ENCODE results near the gene ARAP1.
"Not testable (repeated sequence)": the region's sequence is repeated elsewhere in the genome, so short reads cannot be mapped to it uniquely, and the experiment has no call there.

Gene ARAP1
- total RNA-seq, result 74.2 to 200 (median 135) reads per million in 9 experiments

DNA sequence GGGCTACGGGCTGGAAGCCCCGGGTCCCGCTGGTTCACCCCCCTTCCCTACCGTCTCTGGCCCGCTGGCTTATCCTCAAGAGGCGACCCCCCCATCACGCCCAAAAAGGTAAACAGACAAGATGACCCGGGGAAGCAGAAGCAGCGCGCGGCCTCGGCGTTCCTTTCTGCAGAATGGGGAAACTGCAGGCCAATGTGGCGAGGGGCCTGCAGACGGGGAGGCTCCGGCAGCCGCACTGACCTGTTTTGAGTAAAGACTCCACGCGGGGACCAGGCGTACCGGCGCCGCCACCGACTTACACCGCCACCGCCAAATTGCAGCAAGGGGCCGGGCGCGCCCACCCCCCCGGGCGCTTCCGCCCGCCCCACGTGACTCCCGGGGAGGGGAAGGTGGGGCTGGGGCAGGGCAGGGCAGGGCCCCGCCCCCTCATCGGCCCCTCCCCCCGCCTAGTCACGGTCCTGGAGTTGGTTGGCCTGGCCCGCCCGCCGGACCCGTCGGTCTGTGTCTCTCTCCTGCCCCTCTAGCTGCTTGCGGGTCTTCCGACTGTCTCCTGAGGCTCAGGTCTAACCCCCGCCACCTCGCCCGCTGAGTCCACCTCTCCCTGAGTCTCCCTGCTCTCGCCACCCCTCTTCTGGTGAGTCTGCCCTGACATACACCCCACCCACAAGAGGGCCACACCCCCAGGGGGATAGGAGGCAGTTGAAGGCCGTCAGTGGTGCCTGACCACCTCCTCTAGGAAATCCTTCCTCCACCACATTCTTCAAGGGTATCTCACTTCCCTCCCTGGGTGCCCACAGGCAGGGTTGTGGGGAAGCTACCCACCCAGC lies at the start of gene ARAP1:
Gene ARAP1 (minus strand): TSS at position 321 of the 827 bp plus-strand sequence. CDS start 25,280 bp downstream, outside the sequence.
- Mint-ChIP-seq H3K27me3 (no peaks in the 10 kb centered on the region), H3K36me3 (ENCODE audit: insufficient read depth) (peaks cover 31% of the 10 kb centered on the region), H3K27ac (peak within 1 kb of the TSS; percentile 92 to 95), H3K4me1 (ENCODE audit: low read depth in 2 of 2) (peaks cover 38 to 47% of the 10 kb centered on the region in 2 donors), H3K4me3 (peak within 1 kb of the TSS; percentile 85 to 92), H3K9me3 (no peaks in the 10 kb centered on the region)
- ATAC-seq (replicated peaks) (peak; percentile 88), DNase-seq (peak; percentile 65 to 75 (median 70))

DNA sequence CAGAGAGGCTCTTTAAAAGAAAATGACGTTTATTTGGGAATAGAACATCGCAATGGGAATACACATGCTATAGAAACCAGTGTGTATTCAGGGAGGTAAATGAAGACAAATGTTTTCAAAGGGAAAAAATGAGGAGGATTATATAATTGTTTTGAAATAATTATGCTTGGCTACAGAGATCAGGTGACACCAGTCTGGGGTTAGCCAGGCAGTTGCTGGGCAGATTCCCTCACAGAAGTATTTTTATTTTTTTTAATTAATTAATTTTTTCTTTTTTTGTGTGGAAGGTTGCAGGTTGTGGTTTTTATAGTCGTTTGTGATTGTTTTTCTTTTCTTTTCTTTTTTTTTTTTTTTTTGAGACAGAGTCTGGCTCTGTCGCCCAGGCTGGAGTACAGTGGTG lies 47.2 kb upstream of the ARAP1 start:
- Mint-ChIP-seq H3K4me1 (ENCODE audit: low read depth in 2 of 2) (peaks cover 0 to 3% of the 10 kb centered on the region in 2 donors), H3K9me3 (no peaks in the 10 kb centered on the region)
- DNase-seq, result no peak

GRCh38 chr11:72798361-72798760 lies 46.2 kb upstream of the ARAP1 start:
- Mint-ChIP-seq H3K36me3 (ENCODE audit: insufficient read depth) (peaks cover 7% of the 10 kb centered on the region), H3K27ac (peak overlapping the region in 1 of 2 donors; percentile 71), H3K4me3 (no peak overlapping the region), H3K27me3 (no peaks in the 10 kb centered on the region), H3K9me3 (no peaks in the 10 kb centered on the region), H3K4me1 (ENCODE audit: low read depth in 2 of 2) (peaks cover 4 to 8% of the 10 kb centered on the region in 2 donors)
- DNase-seq, result no peak
- ATAC-seq (replicated peaks), result no peak

More for the DNA sequence above, 47.2 kb upstream of the ARAP1 start:
- Mint-ChIP-seq H3K36me3 (ENCODE audit: insufficient read depth) (no peaks in the 10 kb centered on the region), H3K27ac (no peak overlapping the region), H3K27me3 (no peaks in the 10 kb centered on the region), H3K4me3 (no peak overlapping the region)
- no peak for ATAC-seq (replicated peaks)

- no peaks in the 10 kb centered on the region for H3K9me3 Mint-ChIP-seq
- no peaks in the 10 kb centered on the region for H3K27me3 Mint-ChIP-seq
- peaks cover 10% of the 10 kb centered on the region for H3K36me3 Mint-ChIP-seq (ENCODE audit: insufficient read depth)
- peak within 1 kb of the TSS; percentile 93 to 94 for H3K4me3 Mint-ChIP-seq
- H3K4me1 Mint-ChIP-seq (ENCODE audit: low read depth in 2 of 2), result peaks cover 16 to 19% of the 10 kb centered on the region in 2 donors
- H3K27ac Mint-ChIP-seq, result peak within 1 kb of the TSS; percentile 99 to 100
- ATAC-seq (replicated peaks) (peak; percentile 91), DNase-seq (peak; percentile 92 to 95 (median 94))
These were observed 41.5 kb upstream of the ARAP1 start, which contains the start of gene STARD10 for GRCh38 chr11:72793425-72794367. STARD10 (minus strand) TSS chr11:72794047; CDS start chr11:72781181, 12,866 bp downstream.

DNA sequence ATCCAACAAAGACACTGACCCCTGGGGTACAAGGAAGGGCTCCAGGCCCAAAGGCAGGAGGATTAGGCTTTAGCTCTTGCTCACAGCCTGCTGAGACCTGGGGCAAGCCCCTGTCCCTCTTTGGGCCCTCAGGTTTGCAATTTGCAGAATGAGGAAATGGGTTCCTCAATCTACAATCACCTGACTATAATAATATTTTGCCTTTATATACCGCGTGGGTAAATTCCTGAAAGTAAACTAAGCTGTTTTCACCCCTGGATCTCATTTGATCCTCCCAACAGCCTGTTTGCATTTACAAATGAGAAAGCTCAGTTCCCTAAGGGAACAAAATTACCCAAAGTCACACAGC lies 40.8 kb upstream of the ARAP1 start:
- H3K36me3 Mint-ChIP-seq (ENCODE audit: insufficient read depth), result peaks cover 10% of the 10 kb centered on the region
- no peaks in the 10 kb centered on the region for H3K27me3 Mint-ChIP-seq
- no peaks in the 10 kb centered on the region for H3K9me3 Mint-ChIP-seq
- peaks cover 16 to 19% of the 10 kb centered on the region in 2 donors for H3K4me1 Mint-ChIP-seq (ENCODE audit: low read depth in 2 of 2)
- peak overlapping the region; percentile 93 to 94 for H3K4me3 Mint-ChIP-seq
- no peak for ATAC-seq (replicated peaks)
- DNase-seq, result no peak
- H3K27ac Mint-ChIP-seq, result peak overlapping the region; percentile 99 to 100

- Mint-ChIP-seq H3K4me3 (peak overlapping the region; percentile 1 to 50), H3K36me3 (ENCODE audit: insufficient read depth) (peaks cover 12% of the 10 kb centered on the region), H3K4me1 (ENCODE audit: low read depth in 2 of 2) (peaks cover 16 to 22% of the 10 kb centered on the region in 2 donors), H3K27ac (peak overlapping the region; percentile 99 to 100), H3K27me3 (no peaks in the 10 kb centered on the region), H3K9me3 (no peaks in the 10 kb centered on the region)
- no peak for DNase-seq
- no peak for ATAC-seq (replicated peaks)
These were observed 40.3 kb upstream of the ARAP1 start for GRCh38 chr11:72792437-72793021.

- H3K27me3 Mint-ChIP-seq; ATAC-seq (replicated peaks); H3K27ac Mint-ChIP-seq; H3K9me3 Mint-ChIP-seq; H3K4me3 Mint-ChIP-seq; DNase-seq: not testable (repeated sequence)
- Mint-ChIP-seq H3K36me3 (ENCODE audit: insufficient read depth) (peaks cover 12% of the 10 kb centered on the region), H3K4me1 (ENCODE audit: low read depth in 2 of 2) (peaks cover 16 to 22% of the 10 kb centered on the region in 2 donors)
These were observed 39.0 kb upstream of the ARAP1 start for GRCh38 chr11:72791228-72791627.

DNA sequence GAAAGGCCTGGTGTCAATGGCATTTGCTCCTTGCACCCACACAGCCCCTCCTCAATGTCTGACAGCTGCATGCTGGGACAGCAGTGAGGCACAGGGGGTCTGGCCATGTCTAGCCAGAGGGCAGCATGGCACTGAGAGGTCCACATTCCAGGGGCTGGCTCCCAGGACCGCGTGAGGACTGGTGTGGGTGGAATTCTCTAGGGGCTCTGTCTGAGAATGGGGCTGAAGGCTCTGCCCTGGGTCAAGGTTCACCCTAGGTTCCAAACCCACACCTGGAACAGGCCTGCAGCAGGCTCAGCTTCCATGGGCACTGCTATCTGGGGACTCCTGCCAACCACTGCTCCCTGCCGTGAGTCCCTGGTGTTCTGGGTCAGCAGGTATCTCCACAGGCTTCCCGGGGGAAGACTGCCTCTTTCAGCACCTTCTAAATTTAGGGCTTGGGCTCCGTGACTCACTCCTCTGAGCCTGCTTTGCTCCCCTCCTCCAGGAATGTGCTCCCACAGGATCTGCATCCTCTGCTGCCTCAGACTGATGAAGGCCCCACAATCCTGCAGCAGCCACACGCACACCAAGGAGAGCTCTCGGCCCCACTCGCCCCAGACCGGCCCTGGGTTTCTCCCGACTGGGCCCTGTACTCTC lies 37.4 kb upstream of the ARAP1 start:
- Mint-ChIP-seq H3K4me3 (no peak overlapping the region), H3K27me3 (no peaks in the 10 kb centered on the region), H3K27ac (peak overlapping the region in 1 of 2 donors; percentile 5), H3K4me1 (ENCODE audit: low read depth in 2 of 2) (peaks cover 16 to 20% of the 10 kb centered on the region in 2 donors), H3K36me3 (ENCODE audit: insufficient read depth) (peaks cover 12% of the 10 kb centered on the region), H3K9me3 (no peaks in the 10 kb centered on the region)
- ATAC-seq (replicated peaks), result no peak
- DNase-seq, result no peak

- no peak for ATAC-seq (replicated peaks)
- H3K9me3 Mint-ChIP-seq, result no peaks in the 10 kb centered on the region
- no peak for DNase-seq
- no peak overlapping the region for H3K27ac Mint-ChIP-seq
- H3K36me3 Mint-ChIP-seq (ENCODE audit: insufficient read depth), result peaks cover 4% of the 10 kb centered on the region
- no peaks in the 10 kb centered on the region for H3K27me3 Mint-ChIP-seq
- no peak overlapping the region for H3K4me3 Mint-ChIP-seq
- peaks cover 11 to 12% of the 10 kb centered on the region in 2 donors for H3K4me1 Mint-ChIP-seq (ENCODE audit: low read depth in 2 of 2)
These were observed 36.0 kb upstream of the ARAP1 start for GRCh38 chr11:72788241-72788640.

GRCh38 chr11:72787216-72788104 lies 35.3 kb upstream of the ARAP1 start:
- no peaks in the 10 kb centered on the region for H3K27me3 Mint-ChIP-seq
- peak; percentile 41 for ATAC-seq (replicated peaks)
- no peaks in the 10 kb centered on the region for H3K9me3 Mint-ChIP-seq
- no peak for DNase-seq
- peaks cover 3% of the 10 kb centered on the region for H3K36me3 Mint-ChIP-seq (ENCODE audit: insufficient read depth)
- no peak overlapping the region for H3K27ac Mint-ChIP-seq
- no peak overlapping the region for H3K4me3 Mint-ChIP-seq
- peaks cover 8 to 9% of the 10 kb centered on the region in 2 donors for H3K4me1 Mint-ChIP-seq (ENCODE audit: low read depth in 2 of 2)

- no peaks in the 10 kb centered on the region for H3K9me3 Mint-ChIP-seq
- H3K4me3 Mint-ChIP-seq, result no peak overlapping the region
- H3K36me3 Mint-ChIP-seq (ENCODE audit: insufficient read depth), result peaks cover 3% of the 10 kb centered on the region
- DNase-seq, result no peak
- peaks cover 12 to 13% of the 10 kb centered on the region in 2 donors for H3K4me1 Mint-ChIP-seq (ENCODE audit: low read depth in 2 of 2)
- H3K27me3 Mint-ChIP-seq, result no peaks in the 10 kb centered on the region
- H3K27ac Mint-ChIP-seq, result no peak overlapping the region
- ATAC-seq (replicated peaks), result no peak
These were observed 34.4 kb upstream of the ARAP1 start for GRCh38 chr11:72786305-72787215.

Measured in effector memory CD8-positive, alpha-beta T cell (primary cell).